Gastroesophageal sphincter (tissue), 4 donors: ENCODE measurements around the gene DHX58. TPM values are rescaled to one million over a fixed set of nuclear protein-coding genes. Genes with fewer than 3 reads are reported as not detected.

Source experiments
- ATAC-seq: fragments of 150-250 bp; one replicate; pipeline ENCODE4 v1.9.1; 2016; ENCODE audit warnings: mild to moderate bottlenecking, moderate library complexity
- H3K27ac ChIP-seq, 4 donors: fragments of 200-600 bp; sonication (generic) in 3 of 4; 1 replicate in 3 of 4; 2 replicates in 1 of 4; pipeline ENCODE4 v1.5.1; 2016 to 2019
- H3K27me3 ChIP-seq: fragments of 200-600 bp; sonication (generic); one replicate; pipeline ENCODE4 v1.5.1; 2019
- H3K36me3 ChIP-seq, 2 donors: fragments of 200-600 bp; sonication (generic); one replicate each; pipeline ENCODE4 v1.5.1; 2019; ENCODE audit warnings: control low read depth in 1 of 2
- H3K4me1 ChIP-seq, 3 donors: fragments of 200-600 bp; sonication (generic); 1 replicate in 2 of 3; 2 replicates in 1 of 3; pipeline ENCODE4 v1.5.1; 2016 to 2019; ENCODE audit warnings: control low read depth in 2 of 3
- H3K4me3 ChIP-seq, 2 donors: fragments of 200-600 bp; sonication (generic); one replicate each; pipeline ENCODE4 v1.5.1; 2019; ENCODE audit warnings: mild to moderate bottlenecking in 1 of 2, moderate library complexity in 1 of 2
- H3K9me3 ChIP-seq, 3 donors: fragments of 200-600 bp; sonication (generic); one replicate each; pipeline ENCODE4 v1.5.1; 2017 to 2019; ENCODE audit warnings: control low read depth in 2 of 3
- EP300 ChIP-seq: sonication (generic); formaldehyde crosslinking; IDR thresholded peaks from one replicate; pipeline ENCODE4 v1.6.1; 2017; ENCODE audit warnings: antibody characterized with exemption, mild to moderate bottlenecking
- POLR2A ChIP-seq, 2 donors: fragments of 450-650 bp; IDR thresholded peaks; one replicate each; pipeline ENCODE4 v1.6.1; 2017; ENCODE audit warnings: antibody characterized with exemption in 2 of 2, mild to moderate bottlenecking in 2 of 2, moderate library complexity in 1 of 2
- POLR2AphosphoS5 ChIP-seq: sonication (generic); formaldehyde crosslinking; IDR thresholded peaks from one replicate; pipeline ENCODE4 v1.6.1; 2017; ENCODE audit warnings: antibody characterized with exemption
- WGBS, 2 donors: methylation state at CpG; one replicate each; pipeline ENCODE4 v1.1.5; 2018; ENCODE audit warnings: low coverage in 1 of 2; 5-methylcytosine and 5-hydroxymethylcytosine counted together
- total RNA-seq, 4 donors: library from RNA; depleted of rRNA; stranded (reverse); fragments of >200 nt; gene quantifications; one replicate each; pipeline ENCODE4 v1.1.0, GENCODE V29; 2016
- TF ChIP-seq, protein P1 (sequence below), 4 experiments: fragments of 200-600 bp in 2 of 4; fragments of 450-650 bp in 2 of 4; sonication (generic) in 1 of 4; IDR thresholded peaks; one replicate each; pipeline ENCODE4 v1.5.1; 2017 to 2019; ENCODE audit warnings: antibody characterized with exemption in 4 of 4, mild to moderate bottlenecking in 2 of 4, moderate library complexity in 2 of 4

The DHX58 gene
- total RNA-seq, 4 donors from 2014 or later: 11.3 to 21.3 (median 13.9) TPM

DNA sequence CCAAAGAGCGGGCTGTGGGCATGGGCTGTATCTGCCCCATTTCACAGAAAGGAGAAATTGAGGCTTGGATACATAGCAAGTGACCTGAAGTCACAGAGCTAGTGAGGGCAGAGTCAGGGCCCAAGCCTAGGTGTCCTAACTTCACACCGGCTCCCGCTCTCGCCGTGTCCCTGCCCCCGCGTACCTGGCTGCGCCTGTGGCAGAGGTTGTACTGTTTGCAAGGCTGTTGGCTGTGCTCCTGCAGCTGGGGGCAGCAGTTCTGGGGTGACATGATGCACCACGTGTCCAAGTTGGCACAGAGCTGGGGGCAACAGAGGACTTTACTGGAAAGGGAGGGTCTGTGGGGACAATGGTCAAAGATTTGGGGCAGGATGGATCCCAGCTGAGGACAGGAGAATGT, 3.4 kb downstream of the DHX58 start:
- H3K9me3 ChIP-seq: no peaks in the 10 kb centered on the region
- H3K36me3 ChIP-seq: peaks cover 0 to 60% of the 10 kb centered on the region in 2 donors
- no peak for TF ChIP-seq EP300
- TF ChIP-seq POLR2AphosphoS5: no peak
- no peak for TF ChIP-seq POLR2A (IDR thresholded peaks at IDR 0.05)
- TF ChIP-seq, protein P1, sequence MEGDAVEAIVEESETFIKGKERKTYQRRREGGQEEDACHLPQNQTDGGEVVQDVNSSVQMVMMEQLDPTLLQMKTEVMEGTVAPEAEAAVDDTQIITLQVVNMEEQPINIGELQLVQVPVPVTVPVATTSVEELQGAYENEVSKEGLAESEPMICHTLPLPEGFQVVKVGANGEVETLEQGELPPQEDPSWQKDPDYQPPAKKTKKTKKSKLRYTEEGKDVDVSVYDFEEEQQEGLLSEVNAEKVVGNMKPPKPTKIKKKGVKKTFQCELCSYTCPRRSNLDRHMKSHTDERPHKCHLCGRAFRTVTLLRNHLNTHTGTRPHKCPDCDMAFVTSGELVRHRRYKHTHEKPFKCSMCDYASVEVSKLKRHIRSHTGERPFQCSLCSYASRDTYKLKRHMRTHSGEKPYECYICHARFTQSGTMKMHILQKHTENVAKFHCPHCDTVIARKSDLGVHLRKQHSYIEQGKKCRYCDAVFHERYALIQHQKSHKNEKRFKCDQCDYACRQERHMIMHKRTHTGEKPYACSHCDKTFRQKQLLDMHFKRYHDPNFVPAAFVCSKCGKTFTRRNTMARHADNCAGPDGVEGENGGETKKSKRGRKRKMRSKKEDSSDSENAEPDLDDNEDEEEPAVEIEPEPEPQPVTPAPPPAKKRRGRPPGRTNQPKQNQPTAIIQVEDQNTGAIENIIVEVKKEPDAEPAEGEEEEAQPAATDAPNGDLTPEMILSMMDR (IDR thresholded peaks at IDR 0.05): no peak
- ATAC-seq: no peak
- 85 to 100% methylated on average over 3 to 5 of the region's 9 CpGs for WGBS, 2 donors
- no peaks in the 10 kb centered on the region for H3K27me3 ChIP-seq
- no peak overlapping the region for H3K27ac ChIP-seq
- no peak overlapping the region for H3K4me3 ChIP-seq
- H3K4me1 ChIP-seq: peaks cover 0 to 44% (median 18%) of the 10 kb centered on the region in 3 donors

DNA sequence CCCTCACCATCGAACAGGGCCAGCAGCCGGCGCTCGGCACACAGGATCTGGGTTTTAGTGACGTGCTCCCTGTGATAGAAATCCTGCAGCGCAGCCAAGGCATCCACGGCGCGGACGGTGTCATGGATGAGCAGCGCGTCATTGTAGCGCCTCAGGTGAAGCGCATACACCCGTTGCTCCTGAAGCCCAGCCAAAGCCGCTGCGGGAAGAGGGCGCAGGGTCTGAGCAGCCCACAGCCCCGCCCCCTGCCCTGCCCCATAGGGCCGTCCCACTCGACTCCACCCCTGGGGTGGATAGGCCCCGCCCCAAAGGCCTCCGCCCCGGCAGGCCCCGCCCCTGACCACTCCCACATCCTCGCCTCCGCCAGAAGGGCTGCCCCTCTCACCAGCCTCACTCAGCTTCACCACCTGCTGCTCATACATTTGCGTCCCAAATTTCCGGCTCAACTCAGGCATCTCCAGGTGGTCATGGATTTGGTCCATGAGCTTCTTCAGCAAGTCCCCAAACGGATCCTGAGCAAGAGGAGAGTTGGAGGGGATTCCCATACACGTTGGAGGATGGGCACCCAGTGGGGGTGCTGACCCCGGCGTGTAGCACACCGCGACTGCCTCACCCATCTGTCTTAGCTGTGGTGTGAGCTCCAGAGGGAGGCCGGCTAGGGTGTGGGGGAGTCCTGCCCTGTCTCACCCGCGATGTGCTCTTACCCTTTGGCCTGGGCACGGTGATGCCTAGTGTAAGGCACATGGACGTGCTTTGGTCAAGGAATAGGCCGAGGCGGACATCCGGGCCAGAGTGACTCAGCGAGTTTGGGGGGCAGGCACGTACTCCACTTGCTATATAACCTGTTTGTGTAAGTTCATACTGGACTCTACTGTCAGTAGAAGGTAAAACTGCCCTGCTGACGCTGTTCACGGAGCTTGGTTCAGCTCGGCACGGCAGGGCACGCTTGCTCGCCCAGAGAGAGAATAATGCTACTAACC, 4.6 kb downstream of the DHX58 start:
- TF ChIP-seq, protein P1 (IDR thresholded peaks at IDR 0.05): no peak
- TF ChIP-seq EP300: no peak
- TF ChIP-seq POLR2A (IDR thresholded peaks at IDR 0.05): no peak
- no peak for TF ChIP-seq POLR2AphosphoS5
- WGBS, 2 donors: 49 to 58% methylated on average over 6 to 11 of the region's 51 CpGs
- peak overlapping the region in 1 of 4 donors; percentile 9 for H3K27ac ChIP-seq
- ATAC-seq: peak; percentile 38
- H3K4me3 ChIP-seq: peak overlapping the region in 1 of 2 donors; percentile 39
- peaks cover 0 to 32% (median 14%) of the 10 kb centered on the region in 3 donors for H3K4me1 ChIP-seq
- H3K9me3 ChIP-seq: no peaks in the 10 kb centered on the region
- no peaks in the 10 kb centered on the region for H3K27me3 ChIP-seq
- H3K36me3 ChIP-seq: peaks cover 0 to 64% of the 10 kb centered on the region in 2 donors

DNA sequence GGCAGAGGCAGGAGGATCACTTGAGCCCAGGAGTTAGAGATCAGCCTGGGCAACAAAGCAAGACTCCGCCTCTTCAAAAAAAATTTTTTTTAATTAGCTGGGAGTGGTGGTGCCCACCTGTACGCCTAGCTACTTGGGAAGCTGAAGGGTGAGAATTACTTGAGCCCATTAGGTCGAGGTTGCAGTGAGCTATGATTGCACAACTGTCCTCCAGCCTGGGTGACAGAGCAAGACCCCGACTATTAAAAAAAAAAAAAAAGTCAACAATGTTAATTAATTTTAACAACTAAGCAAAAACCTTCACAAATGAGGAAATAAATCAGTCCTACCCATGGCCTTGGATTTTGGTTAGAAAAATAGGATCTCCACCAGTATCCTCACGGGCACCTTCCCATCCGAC, 5.4 kb downstream of the DHX58 start:
- Histone ChIP-seq H3K27ac (no peak overlapping the region), H3K4me3 (peak overlapping the region in 1 of 2 donors; percentile 39), H3K36me3 (peaks cover 0 to 64% of the 10 kb centered on the region in 2 donors), H3K9me3 (no peaks in the 10 kb centered on the region), H3K27me3 (no peaks in the 10 kb centered on the region), H3K4me1 (peaks cover 0 to 29% (median 11%) of the 10 kb centered on the region in 3 donors)
- TF ChIP-seq POLR2AphosphoS5 (no peak), POLR2A (IDR thresholded peaks at IDR 0.05) (no peak), EP300 (no peak)
- TF ChIP-seq, protein P1 (IDR thresholded peaks at IDR 0.05): no peak
- WGBS, 2 donors: 56 to 85% methylated on average over 3 to 6 of the region's 6 CpGs
- ATAC-seq: no peak

DNA sequence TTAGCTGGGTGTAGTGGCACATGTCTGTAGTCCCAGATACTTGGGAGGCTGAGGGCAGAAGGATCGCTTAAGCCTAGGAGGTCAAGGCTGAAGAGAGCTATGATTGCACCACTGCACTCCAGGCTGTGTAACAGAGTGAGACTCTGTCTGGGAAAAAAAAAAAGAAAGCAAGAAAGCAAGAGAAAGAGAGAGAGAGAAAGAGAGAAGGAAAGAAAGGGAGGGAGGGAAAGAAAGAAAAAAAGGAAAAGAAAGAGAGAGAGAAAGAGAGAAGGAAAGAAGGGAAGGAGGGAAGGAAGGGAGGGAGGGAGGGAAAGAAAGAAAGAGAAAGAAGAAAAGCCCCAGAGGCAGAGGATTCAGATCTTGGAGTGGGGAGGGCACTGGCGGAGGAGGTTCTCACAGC, 6.5 kb downstream of the DHX58 start:
- H3K4me1 ChIP-seq: peaks cover 0 to 22% (median 4%) of the 10 kb centered on the region in 3 donors
- no peaks in the 10 kb centered on the region for H3K9me3 ChIP-seq
- no peak for TF ChIP-seq EP300
- TF ChIP-seq POLR2A (IDR thresholded peaks at IDR 0.05): no peak
- TF ChIP-seq, protein P1 (IDR thresholded peaks at IDR 0.05): no peak
- no peak for TF ChIP-seq POLR2AphosphoS5
- WGBS, 2 donors: 100% methylated on average over 2 of the region's 2 CpGs; no CpG with 5 or more reads in 1 of the 2 donors
- ATAC-seq: no peak
- H3K36me3 ChIP-seq: peaks cover 0 to 64% of the 10 kb centered on the region in 2 donors
- no peak overlapping the region for H3K4me3 ChIP-seq
- H3K27ac ChIP-seq: no peak overlapping the region
- no peaks in the 10 kb centered on the region for H3K27me3 ChIP-seq
